H1 (cell line): ENCODE data around the gene EPHA1. TPM values are rescaled to one million over a fixed set of nuclear protein-coding genes. Genes with fewer than 3 reads are reported as not detected.

Source experiments
- CTCF ChIA-PET: fragments of 300-600 bp; sonication (Branson Sonifier 250); formaldehyde crosslinking; loops from one replicate; lab custom pipeline; 2021; ENCODE audit not compliant: partially characterized antibody; lab: Charles Lee
- POLR2A ChIA-PET: fragments of 300-600 bp; sonication (Branson Sonifier 250); formaldehyde crosslinking; loops from one replicate; lab custom pipeline; 2021; ENCODE audit warnings: inconsistent platforms; ENCODE audit not compliant: partially characterized antibody; lab: Charles Lee
- DNase-seq, 2 experiments: peaks; one replicate each; pipeline versions ENCODE4 v3.0.0 to v3.0.0-alpha.2; 2010 to 2022; ENCODE audit warnings: low spot score in 2 of 2, low read depth in 1 of 2, mixed read lengths in 1 of 2
- FAIRE-seq: peaks from 2 replicates; lab custom pipeline; 2011; peaks lifted over from hg19 to GRCh38; lab: Jason Lieb, UNC
- H2AFZ ChIP-seq: 2 replicates; pipeline ENCODE4 v1.8.1; 2012; ENCODE audit warnings: low read length, inconsistent platforms
- H2AK5ac ChIP-seq: 2 replicates; pipeline ENCODE4 v1.6.1; 2013; ENCODE audit warnings: low read depth, low read length
- H2BK120ac ChIP-seq: replicated peaks from 2 replicates; pipeline ENCODE3; 2013; ENCODE audit warnings: low read depth, low read length, inconsistent platforms
- H2BK12ac ChIP-seq: 2 replicates; pipeline ENCODE4 v1.6.1; 2013; ENCODE audit warnings: low read depth, low read length
- H2BK15ac ChIP-seq: 2 replicates; pipeline ENCODE4 v1.6.1; 2013; ENCODE audit warnings: low read length
- H2BK20ac ChIP-seq: 2 replicates; pipeline ENCODE4 v1.6.1; 2013; ENCODE audit warnings: low read length
- H2BK5ac ChIP-seq: 2 replicates; pipeline ENCODE4 v1.6.1; 2013; ENCODE audit warnings: low read depth, low read length
- H3K14ac ChIP-seq: 2 replicates; pipeline ENCODE4 v1.6.1; 2013; ENCODE audit warnings: inconsistent platforms; ENCODE audit not compliant: insufficient read length
- H3K18ac ChIP-seq: 2 replicates; pipeline ENCODE4 v1.6.1; 2013; ENCODE audit warnings: low read length; ENCODE audit errors: extremely low read depth
- H3K23ac ChIP-seq: 2 replicates; pipeline ENCODE4 v1.6.1; 2013; ENCODE audit warnings: inconsistent platforms; ENCODE audit not compliant: insufficient read length
- H3K23me2 ChIP-seq: 2 replicates; pipeline ENCODE4 v1.6.1; 2013; ENCODE audit warnings: low read depth, low read length
- H3K27ac ChIP-seq: 2 replicates; pipeline ENCODE4 v1.6.1; 2011; ENCODE audit warnings: low read depth, low read length, inconsistent platforms
- H3K27me3 ChIP-seq, 4 experiments: replicated peaks in 1 of 4; 1 replicate in 1 of 4; 2 replicates in 3 of 4; pipeline versions ENCODE4 v1.6.1 to v1.8.1; 2011 to 2013; ENCODE audit warnings: low read length in 3 of 4, mild to moderate bottlenecking in 3 of 4, inconsistent platforms in 2 of 4, mixed read lengths in 2 of 4, moderate library complexity in 1 of 4; ENCODE audit not compliant: control insufficient read depth in 3 of 4, insufficient read depth in 3 of 4; ENCODE audit errors: extremely low read depth in 1 of 4
- H3K36me3 ChIP-seq, 4 experiments: 2 replicates each; pipeline versions ENCODE4 v1.6.1 to v1.8.1; 2011 to 2013; ENCODE audit warnings: mild to moderate bottlenecking in 4 of 4, low read length in 3 of 4, moderate library complexity in 2 of 4, control low read depth in 1 of 4, inconsistent platforms in 1 of 4; ENCODE audit not compliant: insufficient read depth in 4 of 4, control insufficient read depth in 2 of 4
- H3K4ac ChIP-seq: replicated peaks from 2 replicates; pipeline ENCODE3; 2013; ENCODE audit warnings: low read length, low read depth, mixed read lengths, inconsistent platforms; ENCODE audit not compliant: insufficient read length
- H3K4me1 ChIP-seq, 4 experiments: replicated peaks in 1 of 4; 1 replicate in 1 of 4; 2 replicates in 3 of 4; pipeline versions ENCODE4 v1.6.1 to v1.8.1; 2011 to 2013; ENCODE audit warnings: low read length in 3 of 4, inconsistent platforms in 2 of 4, mixed read lengths in 1 of 4; ENCODE audit not compliant: insufficient read depth in 4 of 4, control insufficient read depth in 3 of 4
- H3K4me2 ChIP-seq, 2 experiments: 2 replicates each; pipeline versions ENCODE4 v1.6.1 to v1.8.1; 2011 to 2013; ENCODE audit warnings: low read depth in 2 of 2, low read length in 2 of 2, control low read depth in 1 of 2, inconsistent platforms in 1 of 2, mild to moderate bottlenecking in 1 of 2; ENCODE audit not compliant: insufficient read depth in 1 of 2
- H3K4me3 ChIP-seq, 4 experiments: fragments of 200-600, 300-600 bp in 1 of 4; sonication (generic), shearing (Covaris generic), sonication (Bioruptor Twin) in 1 of 4; 2 replicates each; pipeline versions ENCODE4 v1.5.1 to v1.8.1; 2011 to 2016; ENCODE audit warnings: low read length in 4 of 4, low read depth in 3 of 4, control low read depth in 2 of 4, inconsistent platforms in 2 of 4, mild to moderate bottlenecking in 2 of 4, mixed read lengths in 1 of 4, moderate library complexity in 1 of 4; ENCODE audit not compliant: insufficient read depth in 2 of 4; ENCODE audit errors: extremely low read depth in 1 of 4
- H3K56ac ChIP-seq: replicated peaks from 2 replicates; pipeline ENCODE3; 2013; ENCODE audit warnings: low read depth, mild to moderate bottlenecking, mixed read lengths, low read length, inconsistent platforms; ENCODE audit not compliant: insufficient read length
- H3K79me1 ChIP-seq: 2 replicates; pipeline ENCODE4 v1.6.1; 2013; ENCODE audit warnings: low read depth, low read length, control low read depth
- H3K79me2 ChIP-seq, 2 experiments: 2 replicates each; pipeline versions ENCODE4 v1.6.1 to v1.8.1; 2012 to 2013; ENCODE audit warnings: low read length in 2 of 2, mild to moderate bottlenecking in 2 of 2, inconsistent platforms in 1 of 2; ENCODE audit not compliant: insufficient read depth in 2 of 2, control insufficient read depth in 1 of 2
- H3K9ac ChIP-seq, 4 experiments: replicated peaks in 1 of 4; 1 replicate in 1 of 4; 2 replicates in 3 of 4; pipeline versions ENCODE4 v1.6.1 to v1.8.1; 2011 to 2013; ENCODE audit warnings: low read depth in 3 of 4, low read length in 3 of 4, control low read depth in 2 of 4, mild to moderate bottlenecking in 2 of 4, moderate library complexity in 2 of 4, inconsistent platforms in 1 of 4; ENCODE audit errors: extremely low read depth in 1 of 4
- H3K9me3 ChIP-seq, 2 experiments: 2 replicates each; pipeline versions ENCODE4 v1.6.1 to v1.8.1; 2012 to 2013; ENCODE audit warnings: mild to moderate bottlenecking in 2 of 2, moderate library complexity in 2 of 2, control low read depth in 1 of 2, inconsistent platforms in 1 of 2, low read depth in 1 of 2, low read length in 1 of 2, mixed read lengths in 1 of 2; ENCODE audit not compliant: insufficient read depth in 2 of 2
- H4K20me1 ChIP-seq, 2 experiments: replicated peaks in 1 of 2; 2 replicates each; pipeline versions ENCODE3 to v1.8.1; 2011 to 2013; ENCODE audit warnings: inconsistent platforms in 2 of 2, low read length in 2 of 2, mild to moderate bottlenecking in 1 of 2; ENCODE audit not compliant: insufficient read depth in 2 of 2, control insufficient read depth in 1 of 2
- H4K5ac ChIP-seq: 2 replicates; pipeline ENCODE4 v1.6.1; 2013; ENCODE audit warnings: low read length, low read depth, mixed read lengths, inconsistent platforms; ENCODE audit not compliant: insufficient read length
- H4K8ac ChIP-seq: 2 replicates; pipeline ENCODE4 v1.8.0; 2013; ENCODE audit warnings: mild to moderate bottlenecking, moderate library complexity, low read length, inconsistent platforms; ENCODE audit not compliant: insufficient read depth; ENCODE audit errors: extremely low read depth
- H4K91ac ChIP-seq: replicated peaks from 2 replicates; pipeline ENCODE3; 2013; ENCODE audit warnings: low read length, mixed read lengths, inconsistent platforms; ENCODE audit not compliant: insufficient read length
- CHD2 ChIP-seq: IDR thresholded peaks from 2 replicates; pipeline ENCODE4 v1.6.1; 2012; ENCODE audit warnings: low read length, improper control_type of control experiment
- FOSL1 ChIP-seq: IDR thresholded peaks from 2 replicates; pipeline ENCODE4 v1.6.1; 2011; ENCODE audit warnings: mild to moderate bottlenecking, low read depth, low read length, moderate library complexity; ENCODE audit not compliant: insufficient read depth
- MAFK ChIP-seq: IDR thresholded peaks from 2 replicates; pipeline ENCODE4 v1.6.1; 2012; ENCODE audit warnings: low read depth, mild to moderate bottlenecking, improper control_type of control experiment, low read length
- POLR2A ChIP-seq, 2 experiments: IDR thresholded peaks; 1 replicate in 1 of 2; 2 replicates in 1 of 2; pipeline ENCODE4 v1.6.1; 2011; ENCODE audit warnings: low read depth in 2 of 2, low read length in 2 of 2, mild to moderate bottlenecking in 2 of 2; ENCODE audit errors: control extremely low read depth in 1 of 2
- POLR2AphosphoS5 ChIP-seq: IDR thresholded peaks from 2 replicates; pipeline ENCODE4 v1.6.1; 2011; ENCODE audit warnings: low read depth, low read length
- RXRA ChIP-seq: IDR thresholded peaks from 2 replicates; pipeline ENCODE4 v1.6.1; 2011; ENCODE audit warnings: low read depth, mild to moderate bottlenecking, low read length, moderate library complexity; ENCODE audit not compliant: insufficient read depth
- SAP30 ChIP-seq: fragments of 300-600 bp; sonication (generic); IDR thresholded peaks from 2 replicates; pipeline ENCODE4 v1.7.1; 2012; ENCODE audit warnings: low read length, moderate library complexity, mild to moderate bottlenecking, inconsistent platforms; ENCODE audit not compliant: insufficient read depth, insufficient replicate concordance
- SIN3A ChIP-seq, 2 experiments: IDR thresholded peaks in 1 of 2; conservative IDR thresholded peaks in 1 of 2; 2 replicates each; pipeline ENCODE4 v1.6.1; 2011 to 2012; ENCODE audit warnings: low read length in 2 of 2, improper control_type of control experiment in 1 of 2, low read depth in 1 of 2, mild to moderate bottlenecking in 1 of 2
- SIRT6 ChIP-seq: IDR thresholded peaks from one replicate; pipeline ENCODE4 v1.7.1; 2012; ENCODE audit warnings: low read length, inconsistent platforms
- SIX5 ChIP-seq: IDR thresholded peaks from 2 replicates; pipeline ENCODE4 v1.6.1; 2011; ENCODE audit warnings: mild to moderate bottlenecking, low read depth, low read length
- SP1 ChIP-seq: IDR thresholded peaks from 2 replicates; pipeline ENCODE4 v1.6.1; 2011; ENCODE audit warnings: low read depth, low read length
- SP2 ChIP-seq: IDR thresholded peaks from 2 replicates; pipeline ENCODE4 v1.6.1; 2012; ENCODE audit warnings: mild to moderate bottlenecking, low read length, inconsistent platforms
- SP4 ChIP-seq: IDR thresholded peaks from 2 replicates; pipeline ENCODE4 v1.6.1; 2012; ENCODE audit warnings: low read length, inconsistent platforms
- SRF ChIP-seq: IDR thresholded peaks from 2 replicates; pipeline ENCODE4 v1.6.1; 2011; ENCODE audit warnings: mild to moderate bottlenecking, low read depth, low read length, moderate library complexity
- SUZ12 ChIP-seq: fragments of 200-600 bp; sonication (generic); IDR thresholded peaks from 2 replicates; pipeline ENCODE4 v1.6.1; 2012; ENCODE audit warnings: mild to moderate bottlenecking, inconsistent platforms, low read length, moderate library complexity, mixed read lengths
- TEAD4 ChIP-seq: IDR thresholded peaks from 2 replicates; pipeline ENCODE4 v1.6.1; 2012; ENCODE audit warnings: low read depth, low read length, inconsistent platforms, mixed read lengths
- YY1 ChIP-seq: IDR thresholded peaks from 2 replicates; pipeline ENCODE4 v1.6.1; 2011; ENCODE audit warnings: low read depth, mild to moderate bottlenecking, low read length
- WGBS, 2 experiments: shearing (Covaris generic) in 1 of 2; methylation state at CpG; one replicate each; pipeline versions ENCODE4 v1.1.6 to v1.1.7; 2013 to 2015; ENCODE audit warnings: low lambda C conversion rate in 2 of 2, mixed read lengths in 2 of 2, inconsistent platforms in 1 of 2, low coverage in 1 of 2, missing lambda C conversion rate in 1 of 2; ENCODE audit not compliant: insufficient replicate concordance in 2 of 2, insufficient coverage in 1 of 2, insufficient read length in 1 of 2; ENCODE audit errors: extremely low coverage in 1 of 2, missing lambda C conversion rate in 1 of 2; 5-methylcytosine and 5-hydroxymethylcytosine counted together
- polyA plus RNA-seq, 7 experiments: library from polyadenylated mRNA; depleted of rRNA in 3 of 7; stranded (reverse) in 5 of 7; unstranded in 2 of 7; fragments of >200 nt in 5 of 7; fragments of 200-250 nt in 2 of 7; gene quantifications; 1 replicate in 5 of 7; 2 replicates in 1 of 7; 4 replicates in 1 of 7; pipeline versions ENCODE4 v1.2.1 to v1.2.3, GENCODE V29; 2011 to 2013; ENCODE audit warnings: missing spikeins in 2 of 7, mixed read lengths in 2 of 7
- total RNA-seq: library from RNA; stranded (reverse); fragmentation: NEBNext Ultra II Directional; extraction: Animal tissue kit (Norgen Biotek cat#: 25700); gene quantifications from 2 replicates; pipeline ENCODE4 v1.2.1, GENCODE V29; 2021

Gene EPHA1
- total and polyA plus RNA-seq, 2 of the 8 experiments (the other 6 are each of a cell fraction or from before 2014, with no cell fraction given), result 86.5 to 133 TPM

DNA sequence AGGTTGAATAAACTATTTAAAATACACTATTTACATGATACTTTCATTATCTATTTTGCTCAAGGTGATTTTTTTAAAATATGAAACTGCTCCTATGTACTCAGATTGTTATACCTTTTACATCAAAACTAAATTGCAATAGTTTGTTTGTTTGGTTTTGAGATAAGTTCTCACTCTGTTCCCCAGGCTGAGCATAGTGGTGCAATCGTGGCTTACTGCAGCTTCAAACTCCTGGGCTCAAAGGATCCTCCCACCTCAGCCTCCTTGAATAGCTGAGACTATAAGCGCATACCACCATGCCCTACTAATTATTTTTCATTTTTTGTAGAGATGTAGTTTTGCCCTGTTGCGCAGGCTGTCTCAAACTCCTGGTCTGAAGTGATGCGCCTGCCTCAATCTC, 47.3 kb upstream of the EPHA1 start:
- Histone ChIP-seq H3K27me3 (no peaks in the 10 kb centered on the region), H3K14ac (no peak overlapping the region), H3K23ac (no peak overlapping the region), H2AK5ac (no peak overlapping the region), H3K4me1 (peaks cover 0 to 2% (median 0%) of the 10 kb centered on the region in 4 experiments; a peak in 1 of 7 replicates), H4K8ac (no peak overlapping the region), H3K79me1 (no peaks in the 10 kb centered on the region), H3K23me2 (no peaks in the 10 kb centered on the region), H3K18ac (no peak overlapping the region), H2BK15ac (no peak overlapping the region), H3K56ac (no peak overlapping the region), H3K4me3 (no peak overlapping the region), H3K4ac (no peak overlapping the region), H3K27ac (no peak overlapping the region), H3K4me2 (no peak overlapping the region), H4K20me1 (no peaks in the 10 kb centered on the region), H2BK20ac (no peak overlapping the region), H2AFZ (no peak overlapping the region), H3K9me3 (no peaks in the 10 kb centered on the region), H3K9ac (no peak overlapping the region), H2BK5ac (no peak overlapping the region), H3K36me3 (no peaks in the 10 kb centered on the region), H4K5ac (no peak overlapping the region), H2BK12ac (no peak overlapping the region), H3K79me2 (no peaks in the 10 kb centered on the region), H4K91ac (no peak overlapping the region), H2BK120ac (no peak overlapping the region)
- FAIRE-seq, result no peak
- ChIA-PET CTCF (interaction anchor here (0.6 to 1.8 kb wide), 6 partner anchors 19 to 86 kb away, joined by 3 to 4 read pairs (median 3); no protein-coding TSS in a partner anchor), POLR2A (interaction anchor here (1.5 kb wide), 1 partner anchor 10 kb away, joined by 3 read pairs; no protein-coding TSS in a partner anchor)
- no peak for DNase-seq
- WGBS, 2 experiments, result 91% methylated on average over 4 of the region's 4 CpGs; no CpG with 5 or more reads in 1 of the 2 experiments
- TF ChIP-seq RXRA (no peak), SUZ12 (no peak), SIX5 (no peak), SIRT6 (no peak), MAFK (no peak), SP2 (no peak), TEAD4 (no peak), FOSL1 (no peak), POLR2AphosphoS5 (no peak), SAP30 (no peak), SP4 (no peak), POLR2A (IDR thresholded peaks at IDR 0.05; ENCODE audit: control extremely low read depth in 1 of 2, low read depth in 2 of 2, low read length in 2 of 2) (no peak), YY1 (no peak), CHD2 (no peak), SP1 (no peak), SIN3A (conservative IDR thresholded peaks at IDR 0.05 in 1 of 2, IDR thresholded peaks at IDR 0.05 in 1 of 2; ENCODE audit: low read depth in 1 of 2, low read length in 2 of 2) (no peak), SRF (no peak)
